DMS153 treated with DMSO at 0.1 percent for 48 hours (cell line): ENCODE data around the gene ETNK2.
A peak's percentile ranks its signal among the peaks of the same experiment; 100 is the strongest.

Source experiments
- DNase-seq: peaks from one replicate; lab custom pipeline; 2025; ENCODE audit not compliant: unreplicated experiment; lab: John Stamatoyannopoulos, UW

Gene ETNK2

GRCh38 chr1:204177133-204177532 lies 25.3 kb upstream of the ETNK2 start:
- no peak for DNase-seq

- DNase-seq = no peak
Measured at GRCh38 chr1:204176049-204176448, 24.2 kb upstream of the ETNK2 start.

- DNase-seq = no peak
Measured at GRCh38 chr1:204174958-204175357, 23.1 kb upstream of the ETNK2 start.

GRCh38 chr1:204172404-204173029 lies 20.7 kb upstream of the ETNK2 start:
- no peak for DNase-seq

GRCh38 chr1:204171751-204172178 lies 19.9 kb upstream of the ETNK2 start:
- no peak for DNase-seq

- DNase-seq = no peak
Measured at GRCh38 chr1:204170494-204171155, 18.8 kb upstream of the ETNK2 start.

GRCh38 chr1:204169858-204170257 lies 18.0 kb upstream of the ETNK2 start:
- no peak for DNase-seq

GRCh38 chr1:204167730-204168129 lies 15.9 kb upstream of the ETNK2 start:
- DNase-seq = no peak

GRCh38 chr1:204166219-204166618 lies 14.4 kb upstream of the ETNK2 start, which contains the start of gene REN:
Gene REN (minus strand): TSS chr1:204166337. CDS start chr1:204166293, 44 bp downstream.
- DNase-seq = no peak

GRCh38 chr1:204162494-204163074 lies 10.7 kb upstream of the ETNK2 start:
- DNase-seq = peak; percentile 93

GRCh38 chr1:204161609-204162493 lies 10.0 kb upstream of the ETNK2 start:
- no peak for DNase-seq

- DNase-seq = no peak
Measured at GRCh38 chr1:204157962-204158361, 6.1 kb upstream of the ETNK2 start.

GRCh38 chr1:204155881-204156280 lies 4.0 kb upstream of the ETNK2 start:
- DNase-seq = no peak

- DNase-seq = peak; percentile 43
Measured at GRCh38 chr1:204154568-204155255, 2.9 kb upstream of the ETNK2 start.

GRCh38 chr1:204153667-204154066 lies 1.8 kb upstream of the ETNK2 start:
- no peak for DNase-seq

GRCh38 chr1:204152310-204153044 lies 633 bp upstream of the ETNK2 start:
- DNase-seq = no peak

- DNase-seq = no peak
Measured at GRCh38 chr1:204150702-204151551, 917 bp downstream of the ETNK2 start.

GRCh38 chr1:204149635-204150565 lies 1.9 kb downstream of the ETNK2 start:
- DNase-seq = no peak
